HepG2 (cell line): ENCODE measurements around the gene TIMM17B. TPM values are rescaled to one million over a fixed set of nuclear protein-coding genes. Genes with fewer than 3 reads are reported as not detected.

ENCODE experiments used
- ATAC-seq: fragments of 200-7000 bp; cut with Tn5 transposase; 3 replicates; pipeline ENCODE4 v1.9.1; 2020; ENCODE audit warnings: mild to moderate bottlenecking, moderate library complexity
- BruUV-seq: library from RNA; stranded (reverse); fragments of 400-500 nt; replicated peaks from 2 replicates; lab custom pipeline; 2021; lab: Mats Ljungman, UMichigan
- CTCF ChIA-PET: fragments of 300-600 bp; formaldehyde crosslinking; extraction: SDS; loops from one replicate; lab custom pipeline; 2021; ENCODE audit warnings: low total read pairs, inconsistent platforms, low intra/inter-chr PET ratio; lab: Yijun Ruan, JAX
- POLR2A ChIA-PET: fragments of 350-600 bp; sonication (Branson Sonifier 250); formaldehyde crosslinking; loops from one replicate; lab custom pipeline; 2020; ENCODE audit warnings: antibody characterized with exemption, inconsistent platforms; lab: Yijun Ruan, JAX
- DNase-seq: peaks from one replicate; pipeline ENCODE4 v3.0.0-alpha.2; 2015; ENCODE audit warnings: low spot score
- FAIRE-seq: peaks from 3 replicates; lab custom pipeline; 2011; peaks lifted over from hg19 to GRCh38; lab: Jason Lieb, UNC
- H2AFZ ChIP-seq: one replicate; pipeline ENCODE4 v1.6.1; 2011; ENCODE audit warnings: low read length, inconsistent platforms
- H3K27ac ChIP-seq: fragments of 300-600 bp; 3 replicates; pipeline ENCODE4 v1.8.0; 2011; ENCODE audit warnings: mixed run types, mild to moderate bottlenecking, mixed read lengths, low read length, inconsistent platforms; ENCODE audit not compliant: insufficient read depth; ENCODE audit errors: extremely low read length
- H3K27me3 ChIP-seq, 2 experiments: fragments of 200-600 bp in 1 of 2; 2 replicates in 1 of 2; 3 replicates in 1 of 2; pipeline versions ENCODE4 v1.6.0 to v1.8.0; 2011; ENCODE audit warnings: low read length in 2 of 2, mild to moderate bottlenecking in 2 of 2, moderate library complexity in 2 of 2, inconsistent platforms in 1 of 2; ENCODE audit not compliant: insufficient read depth in 2 of 2, control insufficient read depth in 1 of 2
- H3K36me3 ChIP-seq, 2 experiments: fragments of 200-600 bp in 1 of 2; replicated peaks in 1 of 2; 2 replicates in 1 of 2; 3 replicates in 1 of 2; pipeline versions ENCODE4 v1.5.1 to v1.8.0; 2011; ENCODE audit warnings: low read length in 2 of 2, inconsistent platforms in 1 of 2; ENCODE audit not compliant: insufficient read depth in 2 of 2, control insufficient read depth in 1 of 2
- H3K4me1 ChIP-seq: 2 replicates; pipeline ENCODE4 v1.5.1; 2012; ENCODE audit warnings: low read length, inconsistent platforms; ENCODE audit not compliant: insufficient read depth
- H3K4me2 ChIP-seq: 2 replicates; pipeline ENCODE4 v1.6.0; 2011; ENCODE audit warnings: low read depth, low read length, inconsistent platforms
- H3K4me3 ChIP-seq, 3 experiments: fragments of 200-600 bp in 1 of 3; sonication (generic), shearing (Covaris generic) in 1 of 3; replicated peaks in 1 of 3; 2 replicates each; pipeline ENCODE4 v1.5.1; 2011 to 2016; ENCODE audit warnings: low read length in 3 of 3, inconsistent platforms in 2 of 3, low read depth in 2 of 3, mild to moderate bottlenecking in 2 of 3, control low read depth in 1 of 3, mixed read lengths in 1 of 3; ENCODE audit not compliant: insufficient read depth in 1 of 3
- H3K79me2 ChIP-seq: one replicate; pipeline ENCODE4 v1.6.1; 2011; ENCODE audit warnings: low read length, inconsistent platforms; ENCODE audit not compliant: insufficient read depth
- H3K9ac ChIP-seq: 2 replicates; pipeline ENCODE4 v1.6.0; 2011; ENCODE audit warnings: mild to moderate bottlenecking, low read depth, low read length, inconsistent platforms; ENCODE audit not compliant: insufficient read depth
- H3K9me3 ChIP-seq: 2 replicates; pipeline ENCODE4 v1.5.1; 2012; ENCODE audit warnings: mild to moderate bottlenecking, low read length
- H4K20me1 ChIP-seq: 2 replicates; pipeline ENCODE4 v1.6.0; 2011; ENCODE audit warnings: inconsistent platforms, mild to moderate bottlenecking, low read length, moderate library complexity; ENCODE audit not compliant: insufficient read depth
- HNRNPL ChIP-seq: fragments of 200-400 bp; formaldehyde crosslinking; IDR thresholded peaks from 2 replicates; pipeline ENCODE4 v1.6.1; 2017; ENCODE audit warnings: mild to moderate bottlenecking, low read depth, low read length
- NAIF1 ChIP-seq: sonication (generic); formaldehyde crosslinking; IDR thresholded peaks from 2 replicates; pipeline ENCODE4 v1.5.0; 2020; ENCODE audit warnings: mild to moderate bottlenecking, missing genetic modification reagents, borderline replicate concordance
- NCOR1 ChIP-seq: fragments of 200-600 bp; sonication (generic); IDR thresholded peaks from 2 replicates; pipeline ENCODE4 v1.7.0; 2017; ENCODE audit warnings: antibody characterized with exemption, low read length, borderline replicate concordance
- ZNF225 ChIP-seq: sonication (generic); formaldehyde crosslinking; IDR thresholded peaks from 2 replicates; pipeline ENCODE4 v1.4.0; 2020; ENCODE audit warnings: mild to moderate bottlenecking, missing genetic modification reagents
- ZNF260 ChIP-seq: sonication (generic); formaldehyde crosslinking; IDR thresholded peaks from 2 replicates; pipeline ENCODE4 v1.4.0; 2020; ENCODE audit warnings: missing genetic modification reagents, low read depth, mild to moderate bottlenecking, borderline replicate concordance
- ZNF3 ChIP-seq: IDR thresholded peaks from 2 replicates; pipeline ENCODE4 v1.7.0; 2017; ENCODE audit warnings: inconsistent platforms
- ZNF737 ChIP-seq: sonication (generic); formaldehyde crosslinking; IDR thresholded peaks from 2 replicates; pipeline ENCODE4 v1.5.0; 2020; ENCODE audit warnings: missing genetic modification reagents, mild to moderate bottlenecking, borderline replicate concordance
- WGBS: methylation state at CpG from one replicate; pipeline ENCODE4 v1.1.6; 2017; ENCODE audit warnings: low lambda C conversion rate; 5-methylcytosine and 5-hydroxymethylcytosine counted together
- in situ Hi-C: cut with HindIII; loops from 2 replicates; pipeline ENCODE4 v1.10.0; 2017; ENCODE audit warnings: low pct_unique_long_range_greater_than_20kb; ENCODE audit not compliant: extremely low pct_ligation_motif_present
- intact Hi-C: fragments of 100-400 bp; cut with micrococcal nuclease; formaldehyde crosslinking; loops from one replicate; pipeline ENCODE4 v1.10.0; 2022; ENCODE audit not compliant: unreplicated experiment
- polyA plus RNA-seq, 8 experiments: library from polyadenylated mRNA; depleted of rRNA in 3 of 8; stranded (reverse) in 7 of 8; unstranded in 1 of 8; fragments of >200 nt; fragmentation: Illumina TruSeq in 4 of 8; extraction: Trizol in 4 of 8; gene quantifications; 2 replicates each; pipeline versions ENCODE4 v1.2.1 to v1.2.3, GENCODE V29; 2011 to 2016; ENCODE audit warnings: low read depth in 4 of 8, missing spikeins in 1 of 8, mixed read lengths in 1 of 8; ENCODE audit not compliant: insufficient read depth in 1 of 8
- total RNA-seq, 5 experiments: library from RNA; depleted of rRNA; stranded (reverse); fragments of >200 nt; fragmentation: Illumina TruSeq; extraction: Trizol; gene quantifications; 2 replicates each; pipeline ENCODE4 v1.2.3, GENCODE V29; 2016; ENCODE audit warnings: low read depth in 1 of 5
- TF ChIP-seq, protein P1 (sequence below): sonication (generic); formaldehyde crosslinking; IDR thresholded peaks from 2 replicates; pipeline ENCODE4 v1.5.1; 2020; ENCODE audit warnings: mild to moderate bottlenecking, moderate library complexity, missing genetic modification reagents
- TF ChIP-seq, protein P2 (sequence below): IDR thresholded peaks from 2 replicates; pipeline ENCODE4 v1.6.1; 2016; ENCODE audit warnings: low read depth, control low read depth
- TF ChIP-seq, protein P3 (sequence below): sonication (generic); formaldehyde crosslinking; IDR thresholded peaks from 2 replicates; pipeline ENCODE4 v1.8.0; 2022; ENCODE audit warnings: mild to moderate bottlenecking, missing genetic modification reagents; ENCODE audit not compliant: insufficient replicate concordance
- TF ChIP-seq, protein P4 (sequence below): sonication (generic); formaldehyde crosslinking; IDR thresholded peaks from 2 replicates; pipeline ENCODE4 v1.4.0; 2020; ENCODE audit warnings: missing genetic modification reagents
- TF ChIP-seq, protein P5 (sequence below): sonication (generic); formaldehyde crosslinking; IDR thresholded peaks from 2 replicates; pipeline ENCODE4 v1.4.0; 2020; ENCODE audit warnings: missing genetic modification reagents, borderline replicate concordance
- TF ChIP-seq, protein P6 (sequence below): IDR thresholded peaks from 2 replicates; pipeline ENCODE4 v1.6.1; 2018; ENCODE audit warnings: missing genetic modification reagents, mild to moderate bottlenecking, missing compliant biosample characterization

Gene TIMM17B
- total and polyA plus RNA-seq, 2 of the 13 experiments (the other 11 are each of a cell fraction or from before 2014, with no cell fraction given) = 56.0 to 72.5 TPM

DNA sequence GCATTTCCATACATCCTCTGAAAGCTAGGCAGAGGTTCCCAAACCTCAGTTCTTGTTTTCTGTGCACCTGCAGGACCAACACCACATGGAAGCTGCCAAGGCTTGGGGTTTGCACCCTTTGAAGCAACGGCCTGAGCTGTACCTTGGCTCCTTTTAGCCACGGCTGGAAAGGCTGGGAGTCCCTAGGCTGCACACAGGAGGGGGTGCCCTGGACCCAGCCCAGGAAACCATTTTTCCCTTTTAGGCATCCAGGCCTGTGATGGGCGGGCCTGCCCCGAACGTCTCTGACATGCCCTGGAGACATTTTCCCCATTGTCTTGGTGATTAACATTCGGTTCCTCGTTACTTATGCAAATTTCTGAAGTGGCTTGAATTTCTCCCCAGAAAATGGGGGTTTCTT, 44.7 kb downstream of the TIMM17B start:
- Histone ChIP-seq H3K4me3 (no peak overlapping the region), H2AFZ (no peak overlapping the region), H3K79me2 (no peaks in the 10 kb centered on the region), H3K4me1 (peaks cover 23% of the 10 kb centered on the region; the same call in 1 of the 2 replicates), H3K4me2 (no peak overlapping the region), H3K36me3 (no peaks in the 10 kb centered on the region), H3K27me3 (no peaks in the 10 kb centered on the region)
- in situ Hi-C loops = no loop called here
- no peak for ATAC-seq
- TF ChIP-seq, protein P1, sequence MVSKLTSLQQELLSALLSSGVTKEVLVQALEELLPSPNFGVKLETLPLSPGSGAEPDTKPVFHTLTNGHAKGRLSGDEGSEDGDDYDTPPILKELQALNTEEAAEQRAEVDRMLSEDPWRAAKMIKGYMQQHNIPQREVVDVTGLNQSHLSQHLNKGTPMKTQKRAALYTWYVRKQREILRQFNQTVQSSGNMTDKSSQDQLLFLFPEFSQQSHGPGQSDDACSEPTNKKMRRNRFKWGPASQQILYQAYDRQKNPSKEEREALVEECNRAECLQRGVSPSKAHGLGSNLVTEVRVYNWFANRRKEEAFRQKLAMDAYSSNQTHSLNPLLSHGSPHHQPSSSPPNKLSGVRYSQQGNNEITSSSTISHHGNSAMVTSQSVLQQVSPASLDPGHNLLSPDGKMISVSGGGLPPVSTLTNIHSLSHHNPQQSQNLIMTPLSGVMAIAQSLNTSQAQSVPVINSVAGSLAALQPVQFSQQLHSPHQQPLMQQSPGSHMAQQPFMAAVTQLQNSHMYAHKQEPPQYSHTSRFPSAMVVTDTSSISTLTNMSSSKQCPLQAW (CRISPR knock-in tag) = no peak
- TF ChIP-seq, protein P2, sequence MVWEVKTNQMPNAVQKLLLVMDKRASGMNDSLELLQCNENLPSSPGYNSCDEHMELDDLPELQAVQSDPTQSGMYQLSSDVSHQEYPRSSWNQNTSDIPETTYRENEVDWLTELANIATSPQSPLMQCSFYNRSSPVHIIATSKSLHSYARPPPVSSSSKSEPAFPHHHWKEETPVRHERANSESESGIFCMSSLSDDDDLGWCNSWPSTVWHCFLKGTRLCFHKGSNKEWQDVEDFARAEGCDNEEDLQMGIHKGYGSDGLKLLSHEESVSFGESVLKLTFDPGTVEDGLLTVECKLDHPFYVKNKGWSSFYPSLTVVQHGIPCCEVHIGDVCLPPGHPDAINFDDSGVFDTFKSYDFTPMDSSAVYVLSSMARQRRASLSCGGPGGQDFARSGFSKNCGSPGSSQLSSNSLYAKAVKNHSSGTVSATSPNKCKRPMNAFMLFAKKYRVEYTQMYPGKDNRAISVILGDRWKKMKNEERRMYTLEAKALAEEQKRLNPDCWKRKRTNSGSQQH (CRISPR knock-in tag) = no peak
- no peak for TF ChIP-seq NCOR1
- TF ChIP-seq HNRNPL = no peak
- TF ChIP-seq, protein P3, sequence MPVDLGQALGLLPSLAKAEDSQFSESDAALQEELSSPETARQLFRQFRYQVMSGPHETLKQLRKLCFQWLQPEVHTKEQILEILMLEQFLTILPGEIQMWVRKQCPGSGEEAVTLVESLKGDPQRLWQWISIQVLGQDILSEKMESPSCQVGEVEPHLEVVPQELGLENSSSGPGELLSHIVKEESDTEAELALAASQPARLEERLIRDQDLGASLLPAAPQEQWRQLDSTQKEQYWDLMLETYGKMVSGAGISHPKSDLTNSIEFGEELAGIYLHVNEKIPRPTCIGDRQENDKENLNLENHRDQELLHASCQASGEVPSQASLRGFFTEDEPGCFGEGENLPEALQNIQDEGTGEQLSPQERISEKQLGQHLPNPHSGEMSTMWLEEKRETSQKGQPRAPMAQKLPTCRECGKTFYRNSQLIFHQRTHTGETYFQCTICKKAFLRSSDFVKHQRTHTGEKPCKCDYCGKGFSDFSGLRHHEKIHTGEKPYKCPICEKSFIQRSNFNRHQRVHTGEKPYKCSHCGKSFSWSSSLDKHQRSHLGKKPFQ (CRISPR knock-in tag) = no peak
- TF ChIP-seq, protein P4, sequence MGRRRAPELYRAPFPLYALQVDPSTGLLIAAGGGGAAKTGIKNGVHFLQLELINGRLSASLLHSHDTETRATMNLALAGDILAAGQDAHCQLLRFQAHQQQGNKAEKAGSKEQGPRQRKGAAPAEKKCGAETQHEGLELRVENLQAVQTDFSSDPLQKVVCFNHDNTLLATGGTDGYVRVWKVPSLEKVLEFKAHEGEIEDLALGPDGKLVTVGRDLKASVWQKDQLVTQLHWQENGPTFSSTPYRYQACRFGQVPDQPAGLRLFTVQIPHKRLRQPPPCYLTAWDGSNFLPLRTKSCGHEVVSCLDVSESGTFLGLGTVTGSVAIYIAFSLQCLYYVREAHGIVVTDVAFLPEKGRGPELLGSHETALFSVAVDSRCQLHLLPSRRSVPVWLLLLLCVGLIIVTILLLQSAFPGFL (CRISPR knock-in tag) = no peak
- no peak for TF ChIP-seq ZNF225 (CRISPR knock-in tag)
- TF ChIP-seq ZNF3 (CRISPR knock-in tag) = no peak
- TF ChIP-seq, protein P5, sequence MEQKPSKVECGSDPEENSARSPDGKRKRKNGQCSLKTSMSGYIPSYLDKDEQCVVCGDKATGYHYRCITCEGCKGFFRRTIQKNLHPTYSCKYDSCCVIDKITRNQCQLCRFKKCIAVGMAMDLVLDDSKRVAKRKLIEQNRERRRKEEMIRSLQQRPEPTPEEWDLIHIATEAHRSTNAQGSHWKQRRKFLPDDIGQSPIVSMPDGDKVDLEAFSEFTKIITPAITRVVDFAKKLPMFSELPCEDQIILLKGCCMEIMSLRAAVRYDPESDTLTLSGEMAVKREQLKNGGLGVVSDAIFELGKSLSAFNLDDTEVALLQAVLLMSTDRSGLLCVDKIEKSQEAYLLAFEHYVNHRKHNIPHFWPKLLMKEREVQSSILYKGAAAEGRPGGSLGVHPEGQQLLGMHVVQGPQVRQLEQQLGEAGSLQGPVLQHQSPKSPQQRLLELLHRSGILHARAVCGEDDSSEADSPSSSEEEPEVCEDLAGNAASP = no peak
- no peak for TF ChIP-seq ZNF737 (CRISPR knock-in tag)
- TF ChIP-seq, protein P6, sequence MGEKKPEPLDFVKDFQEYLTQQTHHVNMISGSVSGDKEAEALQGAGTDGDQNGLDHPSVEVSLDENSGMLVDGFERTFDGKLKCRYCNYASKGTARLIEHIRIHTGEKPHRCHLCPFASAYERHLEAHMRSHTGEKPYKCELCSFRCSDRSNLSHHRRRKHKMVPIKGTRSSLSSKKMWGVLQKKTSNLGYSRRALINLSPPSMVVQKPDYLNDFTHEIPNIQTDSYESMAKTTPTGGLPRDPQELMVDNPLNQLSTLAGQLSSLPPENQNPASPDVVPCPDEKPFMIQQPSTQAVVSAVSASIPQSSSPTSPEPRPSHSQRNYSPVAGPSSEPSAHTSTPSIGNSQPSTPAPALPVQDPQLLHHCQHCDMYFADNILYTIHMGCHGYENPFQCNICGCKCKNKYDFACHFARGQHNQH (CRISPR knock-in tag) = no peak
- no peak for TF ChIP-seq NAIF1 (CRISPR knock-in tag)
- TF ChIP-seq ZNF260 = no peak
- TF ChIP-seq, all 625 proteins: peak for 0
- CTCF ChIA-PET = no interaction called here
- FAIRE-seq (no peak), DNase-seq (no peak)
- Histone ChIP-seq H4K20me1 (no peaks in the 10 kb centered on the region), H3K27ac (no peak overlapping the region), H3K9me3 (no peaks in the 10 kb centered on the region), H3K9ac (no peak overlapping the region)
- POLR2A ChIA-PET = interaction anchor here (1.1 kb wide), 1 partner anchor 45 kb away, joined by 3 read pairs; the partner anchor contains the start of genes PQBP1 and TIMM17B
- BruUV-seq = no TSS peak
- whole genome bisulfite sequencing = 60% methylated on average over 3 of the region's 7 CpGs
- intact Hi-C loops = no loop called here
